ENCODE data around the gene STOM.
A peak's percentile ranks its signal among the peaks of the same experiment; 100 is the strongest.
"Not testable (repeated sequence)": the region's sequence is repeated elsewhere in the genome, so short reads cannot be mapped to it uniquely, and the experiment has no call there.

Gene STOM

GRCh38 chr9:121299467-121300282, 70.4 kb downstream of the STOM start:
- DNase-seq: no peak

- DNase-seq: no peak
Observed at GRCh38 chr9:121298689-121299466, 71.2 kb downstream of the STOM start.

GRCh38 chr9:121298016-121298538, 72.0 kb downstream of the STOM start:
- DNase-seq: no peak

- DNase-seq: no peak
Observed at GRCh38 chr9:121297389-121297788, 72.7 kb downstream of the STOM start.

- no peak for DNase-seq
Observed at GRCh38 chr9:121296213-121297127, 73.6 kb downstream of the STOM start.

- no peak for DNase-seq
Observed at GRCh38 chr9:121295662-121296191, 74.3 kb downstream of the STOM start.

GRCh38 chr9:121294866-121295661, 75.0 kb downstream of the STOM start:
- no peak for DNase-seq

GRCh38 chr9:121294151-121294743, 75.8 kb downstream of the STOM start:
- no peak for DNase-seq

GRCh38 chr9:121292801-121293241, 77.2 kb downstream of the STOM start:
- no peak for DNase-seq

- no peak for DNase-seq
Observed at GRCh38 chr9:121292051-121292450, 78.0 kb downstream of the STOM start.

GRCh38 chr9:121291536-121291935, 78.5 kb downstream of the STOM start:
- not testable (repeated sequence) for DNase-seq

GRCh38 chr9:121289772-121290370, 80.2 kb downstream of the STOM start:
- DNase-seq: no peak

GRCh38 chr9:121289026-121289771, 80.9 kb downstream of the STOM start:
- peak; percentile 60 for DNase-seq
